C4-2B (cell line): Measurements from ENCODE around the gene RNASEH1.

ENCODE experiments used
- H3K27ac ChIP-seq: fragments of 450-650 bp; 2 replicates; pipeline ENCODE4 v1.5.1; 2017
- CTCF ChIP-seq: fragments of 450-650 bp; conservative IDR thresholded peaks from 2 replicates; pipeline ENCODE4 v1.5.1; 2017; ENCODE audit warnings: mild to moderate bottlenecking
- ZFX ChIP-seq: fragments of 450-650 bp; IDR thresholded peaks from 2 replicates; pipeline ENCODE4 v1.6.1; 2017

Gene RNASEH1

GRCh38 chr2:3566806-3567205 is 8.7 kb upstream of the RNASEH1 start:
- TF ChIP-seq ZFX: no peak
- no peak overlapping the region for H3K27ac ChIP-seq

GRCh38 chr2:3565117-3565516 is 7.0 kb upstream of the RNASEH1 start:
- H3K27ac ChIP-seq: no peak overlapping the region
- TF ChIP-seq ZFX: no peak
- no peak for TF ChIP-seq CTCF

- H3K27ac ChIP-seq: no peak overlapping the region
- TF ChIP-seq CTCF: no peak
- no peak for TF ChIP-seq ZFX
These were observed 5.4 kb upstream of the RNASEH1 start for GRCh38 chr2:3563521-3563976.

- peak overlapping the region; percentile 85 for H3K27ac ChIP-seq
- peak; percentile 80 for TF ChIP-seq ZFX
- TF ChIP-seq CTCF: no peak
These were observed 411 bp downstream of the RNASEH1 start for GRCh38 chr2:3557639-3558204.

GRCh38 chr2:3553946-3554345 is 4.2 kb downstream of the RNASEH1 start:
- H3K27ac ChIP-seq: no peak overlapping the region
- TF ChIP-seq CTCF (no peak), ZFX (no peak)

GRCh38 chr2:3547915-3548314 is 10.2 kb downstream of the RNASEH1 start:
- no peak overlapping the region for H3K27ac ChIP-seq
- TF ChIP-seq ZFX: no peak
- no peak for TF ChIP-seq CTCF

GRCh38 chr2:3545788-3546478 is 12.2 kb downstream of the RNASEH1 start:
- TF ChIP-seq ZFX (no peak), CTCF (no peak)
- H3K27ac ChIP-seq: no peak overlapping the region
